Stimulated activated CD8-positive, alpha-beta memory T cell treated with anti-CD3 and anti-CD28 coated beads, Interleukin-2, amount 100 ng/mL, for 48 hours (primary cell): ENCODE data around the gene ELFN2.
"Not testable (repeated sequence)": the region's sequence is repeated elsewhere in the genome, so short reads cannot be mapped to it uniquely, and the experiment has no call there.

Source experiments
- DNase-seq, 2 donors: peaks; one replicate each; pipeline ENCODE4 v3.0.0-alpha.2; 2020; ENCODE audit warnings: low read depth in 2 of 2

ELFN2 gene

GRCh38 chr22:37410174-37411055 lies 16.9 kb downstream of the ELFN2 start:
- no peak for DNase-seq

GRCh38 chr22:37409459-37410050 lies 17.7 kb downstream of the ELFN2 start:
- no peak for DNase-seq

GRCh38 chr22:37409031-37409430 lies 18.2 kb downstream of the ELFN2 start:
- no peak for DNase-seq

- DNase-seq, result no peak
Observed at GRCh38 chr22:37407856-37408255, 19.4 kb downstream of the ELFN2 start.

GRCh38 chr22:37406441-37407235 lies 20.6 kb downstream of the ELFN2 start:
- DNase-seq, result no peak

- DNase-seq, result no peak
Observed at GRCh38 chr22:37404091-37404490, 23.2 kb downstream of the ELFN2 start.

GRCh38 chr22:37403267-37403960 lies 23.9 kb downstream of the ELFN2 start:
- DNase-seq, result no peak

GRCh38 chr22:37402184-37402506 lies 25.1 kb downstream of the ELFN2 start:
- no peak for DNase-seq

GRCh38 chr22:37401401-37402183 lies 25.7 kb downstream of the ELFN2 start:
- DNase-seq, result no peak

- no peak for DNase-seq
Observed at GRCh38 chr22:37400719-37401118, 26.6 kb downstream of the ELFN2 start.

GRCh38 chr22:37399457-37399856 lies 27.8 kb downstream of the ELFN2 start:
- not testable (repeated sequence) for DNase-seq

- DNase-seq, result no peak
Observed at GRCh38 chr22:37397226-37397625, 30.1 kb downstream of the ELFN2 start.

- DNase-seq, result no peak
Observed at GRCh38 chr22:37396488-37397084, 30.7 kb downstream of the ELFN2 start.

GRCh38 chr22:37394341-37394740 lies 32.9 kb downstream of the ELFN2 start:
- DNase-seq, result no peak

GRCh38 chr22:37393746-37394145 lies 33.5 kb downstream of the ELFN2 start:
- DNase-seq, result no peak

GRCh38 chr22:37392721-37393328 lies 34.5 kb downstream of the ELFN2 start:
- DNase-seq, result no peak

GRCh38 chr22:37391702-37392101 lies 35.6 kb downstream of the ELFN2 start:
- DNase-seq, result no peak

- DNase-seq, result no peak
Observed at GRCh38 chr22:37390075-37390474, 37.2 kb downstream of the ELFN2 start.

- no peak for DNase-seq
Observed at GRCh38 chr22:37388538-37388937, 38.7 kb downstream of the ELFN2 start.

- DNase-seq, result no peak
Observed at GRCh38 chr22:37387793-37388192, 39.5 kb downstream of the ELFN2 start.
